ENCODE results near the gene CASP3. TPM values are rescaled to one million over a fixed set of nuclear protein-coding genes. Genes with fewer than 3 reads are reported as not detected.

Gene CASP3
- polyA plus RNA-seq, 1 of the 3 experiments (the other 2 are of a cell fraction) = 15.5 TPM

DNA sequence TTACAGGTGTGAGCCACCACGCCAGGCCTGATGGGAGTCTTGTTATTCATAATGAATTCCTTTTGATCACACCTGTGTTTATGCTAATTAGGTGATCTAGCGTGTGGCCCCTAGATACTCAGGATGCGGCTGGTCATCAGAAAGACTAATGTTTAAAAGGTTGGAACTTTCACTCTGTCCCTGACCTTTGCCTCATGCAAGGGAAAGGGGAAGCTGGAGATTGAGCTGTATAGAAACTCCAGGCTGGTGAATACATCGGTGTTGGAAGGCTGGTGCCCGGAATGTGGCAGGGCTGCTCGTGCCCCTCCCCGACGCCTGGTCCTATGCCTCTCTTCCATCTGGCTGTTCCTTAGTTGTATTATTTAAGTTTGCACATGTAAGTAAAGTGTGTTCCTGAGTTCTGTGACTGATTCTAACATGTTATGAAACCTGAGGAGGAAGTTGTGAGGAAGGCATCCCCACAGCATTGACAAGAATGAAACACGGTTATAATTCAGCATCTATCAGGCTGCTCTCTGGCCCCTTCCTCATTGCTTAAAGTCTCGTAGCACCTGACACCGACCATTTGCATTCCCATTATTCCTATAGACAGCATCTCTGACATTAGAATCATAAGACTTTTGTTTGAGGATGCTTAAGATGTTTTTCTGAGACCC lies 28.9 kb downstream of the CASP3 start:
- WGBS (ENCODE audit: low lambda C conversion rate) = 92% methylated on average over 11 of the region's 11 CpGs
- Histone ChIP-seq H3K27ac (ENCODE audit: low read depth in 2 of 2, low read length in 1 of 2) (no peak overlapping the region), H3K27me3 (ENCODE audit: insufficient read depth) (no peaks in the 10 kb centered on the region), H3F3A (replicated peaks; ENCODE audit: insufficient read depth) (no peaks in the 10 kb centered on the region), H3K4me2 (no peak overlapping the region), H3K9me3 (no peaks in the 10 kb centered on the region), H3K36me3 (replicated peaks in 1 of 2; ENCODE audit: control insufficient read depth in 1 of 2, insufficient read depth in 2 of 2, low read length in 1 of 2) (peaks cover 0 to under 1% of the 10 kb centered on the region in 2 experiments), H3K4me3 (ENCODE audit: low read depth in 2 of 2, low read length in 1 of 2) (no peak overlapping the region), H3K9ac (no peak overlapping the region), H4K20me1 (ENCODE audit: insufficient read depth) (no peaks in the 10 kb centered on the region), H3K79me2 (ENCODE audit: insufficient read depth) (no peaks in the 10 kb centered on the region), H3K4me1 (ENCODE audit: control insufficient read depth in 1 of 2, insufficient read depth in 2 of 2, low read depth in 1 of 2, low read length in 1 of 2) (no peaks in the 10 kb centered on the region), H2AFZ (ENCODE audit: low read depth) (no peak overlapping the region), H3K9me2 (no peaks in the 10 kb centered on the region)
- POLR2A ChIA-PET = no interaction called here
- CTCF ChIA-PET = interaction anchor here (1.0 kb wide), 1 partner anchor 21 kb away, joined by 5 read pairs; no protein-coding TSS in a partner anchor
- TF ChIP-seq USF1 (IDR thresholded peaks at IDR 0.05; ENCODE audit: borderline replicate concordance, low read depth) (no peak), RCOR1 (IDR thresholded peaks at IDR 0.05; ENCODE audit: low read length) (no peak), SIN3A (IDR thresholded peaks at IDR 0.05; ENCODE audit: borderline replicate concordance, low read depth, low read length) (no peak), CTCF (IDR thresholded peaks at IDR 0.05) (no peak)
- TF ChIP-seq, protein P1, sequence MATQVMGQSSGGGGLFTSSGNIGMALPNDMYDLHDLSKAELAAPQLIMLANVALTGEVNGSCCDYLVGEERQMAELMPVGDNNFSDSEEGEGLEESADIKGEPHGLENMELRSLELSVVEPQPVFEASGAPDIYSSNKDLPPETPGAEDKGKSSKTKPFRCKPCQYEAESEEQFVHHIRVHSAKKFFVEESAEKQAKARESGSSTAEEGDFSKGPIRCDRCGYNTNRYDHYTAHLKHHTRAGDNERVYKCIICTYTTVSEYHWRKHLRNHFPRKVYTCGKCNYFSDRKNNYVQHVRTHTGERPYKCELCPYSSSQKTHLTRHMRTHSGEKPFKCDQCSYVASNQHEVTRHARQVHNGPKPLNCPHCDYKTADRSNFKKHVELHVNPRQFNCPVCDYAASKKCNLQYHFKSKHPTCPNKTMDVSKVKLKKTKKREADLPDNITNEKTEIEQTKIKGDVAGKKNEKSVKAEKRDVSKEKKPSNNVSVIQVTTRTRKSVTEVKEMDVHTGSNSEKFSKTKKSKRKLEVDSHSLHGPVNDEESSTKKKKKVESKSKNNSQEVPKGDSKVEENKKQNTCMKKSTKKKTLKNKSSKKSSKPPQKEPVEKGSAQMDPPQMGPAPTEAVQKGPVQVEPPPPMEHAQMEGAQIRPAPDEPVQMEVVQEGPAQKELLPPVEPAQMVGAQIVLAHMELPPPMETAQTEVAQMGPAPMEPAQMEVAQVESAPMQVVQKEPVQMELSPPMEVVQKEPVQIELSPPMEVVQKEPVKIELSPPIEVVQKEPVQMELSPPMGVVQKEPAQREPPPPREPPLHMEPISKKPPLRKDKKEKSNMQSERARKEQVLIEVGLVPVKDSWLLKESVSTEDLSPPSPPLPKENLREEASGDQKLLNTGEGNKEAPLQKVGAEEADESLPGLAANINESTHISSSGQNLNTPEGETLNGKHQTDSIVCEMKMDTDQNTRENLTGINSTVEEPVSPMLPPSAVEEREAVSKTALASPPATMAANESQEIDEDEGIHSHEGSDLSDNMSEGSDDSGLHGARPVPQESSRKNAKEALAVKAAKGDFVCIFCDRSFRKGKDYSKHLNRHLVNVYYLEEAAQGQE (IDR thresholded peaks at IDR 0.05; ENCODE audit: low read depth, low read length) = no peak
- no peak for DNase-seq

DNA sequence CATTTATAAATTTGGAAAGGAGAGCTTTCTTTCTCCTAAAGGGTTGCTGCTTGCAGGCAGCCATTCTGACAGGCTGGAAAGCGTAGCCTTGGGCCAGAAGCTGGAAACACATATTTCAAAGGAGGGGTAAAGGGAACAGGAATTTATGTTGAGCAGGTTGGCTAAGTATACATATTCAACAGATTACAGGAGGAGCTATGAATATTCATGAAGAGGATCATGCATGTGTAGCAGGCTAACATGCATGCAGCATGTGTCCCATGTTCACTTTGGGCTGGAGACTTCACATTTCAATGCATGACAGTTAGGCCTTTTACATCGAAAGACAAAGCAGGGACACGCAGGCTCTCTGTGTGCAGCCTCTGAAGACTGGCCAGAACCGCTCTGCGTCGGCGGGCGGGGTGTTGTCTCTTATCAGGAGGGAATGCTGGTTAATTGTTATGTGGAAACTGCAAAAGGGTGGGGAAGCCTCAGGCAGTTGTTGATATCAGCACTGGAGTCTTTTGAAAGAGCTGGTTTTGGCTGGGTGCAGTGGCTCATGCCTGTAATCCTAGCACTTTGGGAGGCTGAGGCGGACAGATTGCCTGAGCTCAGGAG lies 31.5 kb downstream of the CASP3 start:
- 86% methylated on average over 9 of the region's 9 CpGs for WGBS (ENCODE audit: low lambda C conversion rate)
- TF ChIP-seq, protein P2, sequence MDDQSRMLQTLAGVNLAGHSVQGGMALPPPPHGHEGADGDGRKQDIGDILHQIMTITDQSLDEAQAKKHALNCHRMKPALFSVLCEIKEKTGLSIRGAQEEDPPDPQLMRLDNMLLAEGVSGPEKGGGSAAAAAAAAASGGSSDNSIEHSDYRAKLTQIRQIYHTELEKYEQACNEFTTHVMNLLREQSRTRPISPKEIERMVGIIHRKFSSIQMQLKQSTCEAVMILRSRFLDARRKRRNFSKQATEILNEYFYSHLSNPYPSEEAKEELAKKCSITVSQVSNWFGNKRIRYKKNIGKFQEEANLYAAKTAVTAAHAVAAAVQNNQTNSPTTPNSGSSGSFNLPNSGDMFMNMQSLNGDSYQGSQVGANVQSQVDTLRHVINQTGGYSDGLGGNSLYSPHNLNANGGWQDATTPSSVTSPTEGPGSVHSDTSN (IDR thresholded peaks at IDR 0.05) = no peak
- no peak for TF ChIP-seq MEF2A (IDR thresholded peaks at IDR 0.05; ENCODE audit: borderline replicate concordance, low read depth)
- TF ChIP-seq, protein P3, sequence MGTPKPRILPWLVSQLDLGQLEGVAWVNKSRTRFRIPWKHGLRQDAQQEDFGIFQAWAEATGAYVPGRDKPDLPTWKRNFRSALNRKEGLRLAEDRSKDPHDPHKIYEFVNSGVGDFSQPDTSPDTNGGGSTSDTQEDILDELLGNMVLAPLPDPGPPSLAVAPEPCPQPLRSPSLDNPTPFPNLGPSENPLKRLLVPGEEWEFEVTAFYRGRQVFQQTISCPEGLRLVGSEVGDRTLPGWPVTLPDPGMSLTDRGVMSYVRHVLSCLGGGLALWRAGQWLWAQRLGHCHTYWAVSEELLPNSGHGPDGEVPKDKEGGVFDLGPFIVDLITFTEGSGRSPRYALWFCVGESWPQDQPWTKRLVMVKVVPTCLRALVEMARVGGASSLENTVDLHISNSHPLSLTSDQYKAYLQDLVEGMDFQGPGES (IDR thresholded peaks at IDR 0.05; ENCODE audit: low read depth, low read length) = no peak
- TF ChIP-seq, protein P4, sequence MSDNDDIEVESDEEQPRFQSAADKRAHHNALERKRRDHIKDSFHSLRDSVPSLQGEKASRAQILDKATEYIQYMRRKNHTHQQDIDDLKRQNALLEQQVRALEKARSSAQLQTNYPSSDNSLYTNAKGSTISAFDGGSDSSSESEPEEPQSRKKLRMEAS (IDR thresholded peaks at IDR 0.05; ENCODE audit: low read depth) = no peak
- no peak for TF ChIP-seq TAF1 (IDR thresholded peaks at IDR 0.05; ENCODE audit: borderline replicate concordance, low read depth, low read length)
- Histone ChIP-seq H3K27me3 (ENCODE audit: insufficient read depth) (no peaks in the 10 kb centered on the region), H3K4me3 (ENCODE audit: low read depth in 2 of 2, low read length in 1 of 2) (no peak overlapping the region), H3K4me1 (ENCODE audit: control insufficient read depth in 1 of 2, insufficient read depth in 2 of 2, low read depth in 1 of 2, low read length in 1 of 2) (no peaks in the 10 kb centered on the region), H3K9ac (no peak overlapping the region), H4K20me1 (ENCODE audit: insufficient read depth) (no peaks in the 10 kb centered on the region), H3K4me2 (no peak overlapping the region), H3K27ac (ENCODE audit: low read depth in 2 of 2, low read length in 1 of 2) (no peak overlapping the region), H3K9me2 (no peaks in the 10 kb centered on the region), H2AFZ (ENCODE audit: low read depth) (no peak overlapping the region), H3F3A (replicated peaks; ENCODE audit: insufficient read depth) (no peaks in the 10 kb centered on the region), H3K9me3 (no peaks in the 10 kb centered on the region), H3K36me3 (replicated peaks in 1 of 2; ENCODE audit: control insufficient read depth in 1 of 2, insufficient read depth in 2 of 2, low read length in 1 of 2) (no peaks in the 10 kb centered on the region), H3K79me2 (ENCODE audit: insufficient read depth) (no peaks in the 10 kb centered on the region)
- POLR2A ChIA-PET = no interaction called here
- CTCF ChIA-PET = no interaction called here
- DNase-seq = no peak
